PC-9 (cell line): Measurements from ENCODE around the gene DIP2C. TPM values are rescaled to one million over a fixed set of nuclear protein-coding genes. Genes with fewer than 3 reads are reported as not detected.

Experiments used
- BruUV-seq: library from RNA; stranded (reverse); fragments of 400-500 nt; replicated peaks from 2 replicates; lab custom pipeline; 2021; lab: Mats Ljungman, UMichigan
- CTCF ChIA-PET: fragments of 300-600 bp; sonication (Branson Sonifier 250); formaldehyde crosslinking; loops from one replicate; lab custom pipeline; 2022; ENCODE audit warnings: antibody characterized with exemption; lab: Charles Lee
- POLR2A ChIA-PET: fragments of 300-600 bp; sonication (Branson Sonifier 250); formaldehyde crosslinking; loops from one replicate; lab custom pipeline; 2022; ENCODE audit warnings: antibody characterized with exemption; ENCODE audit not compliant: unreplicated experiment; lab: Charles Lee
- DNase-seq, 2 experiments: peaks; one replicate each; pipeline versions ENCODE4 v3.0.0 to v3.0.0-alpha.2; 2015 to 2022; ENCODE audit warnings: mixed read lengths in 1 of 2
- H2AFZ ChIP-seq: fragments of 200-600 bp; sonication (generic); 2 replicates; pipeline ENCODE4 v1.8.1; 2017; ENCODE audit warnings: antibody characterized with exemption
- H3F3A ChIP-seq: fragments of 200-600 bp; sonication (generic); 2 replicates; pipeline ENCODE4 v1.8.1; 2017; ENCODE audit warnings: antibody characterized with exemption, mild to moderate bottlenecking, low read depth; ENCODE audit not compliant: insufficient read depth
- H3K27ac ChIP-seq: fragments of 200-600 bp; sonication (generic); 2 replicates; pipeline ENCODE4 v1.6.1; 2016; ENCODE audit warnings: mixed run types
- H3K27me3 ChIP-seq: fragments of 200-600 bp; sonication (generic); 2 replicates; pipeline ENCODE4 v1.6.1; 2016; ENCODE audit warnings: low read depth, mixed run types; ENCODE audit not compliant: insufficient read depth
- H3K36me3 ChIP-seq: fragments of 200-600 bp; sonication (generic); 2 replicates; pipeline ENCODE4 v1.6.1; 2016; ENCODE audit warnings: low read depth, mixed run types
- H3K4me1 ChIP-seq: fragments of 200-600 bp; sonication (generic); replicated peaks from 2 replicates; pipeline ENCODE4 v1.6.1; 2016; ENCODE audit warnings: mixed run types; ENCODE audit not compliant: insufficient read depth
- H3K4me2 ChIP-seq: fragments of 200-600 bp; sonication (generic); 2 replicates; pipeline ENCODE4 v1.6.1; 2017; ENCODE audit warnings: mixed run types
- H3K4me3 ChIP-seq: fragments of 200-600 bp; sonication (generic); 2 replicates; pipeline ENCODE4 v1.6.1; 2016; ENCODE audit warnings: mixed run types
- H3K79me2 ChIP-seq: fragments of 200-600 bp; sonication (generic); 2 replicates; pipeline ENCODE4 v1.6.1; 2017; ENCODE audit warnings: low read depth, mixed run types
- H3K9me2 ChIP-seq: fragments of 200-600 bp; sonication (generic); 2 replicates; pipeline ENCODE4 v1.8.1; 2017; ENCODE audit warnings: mild to moderate bottlenecking; ENCODE audit not compliant: insufficient read depth
- H3K9me3 ChIP-seq: fragments of 200-600 bp; sonication (generic); 2 replicates; pipeline ENCODE4 v1.8.1; 2016; ENCODE audit warnings: low read depth; ENCODE audit not compliant: insufficient read depth
- H4K20me1 ChIP-seq: fragments of 200-600 bp; sonication (generic); 2 replicates; pipeline ENCODE4 v1.8.1; 2017; ENCODE audit not compliant: insufficient read depth
- CTCF ChIP-seq: fragments of 200-600 bp; sonication (generic); conservative IDR thresholded peaks from 2 replicates; pipeline ENCODE4 v1.6.1; 2017; ENCODE audit warnings: mixed run types, antibody characterized with exemption, mild to moderate bottlenecking, moderate library complexity
- EZH2 ChIP-seq: fragments of 200-600 bp; sonication (generic); IDR thresholded peaks from 2 replicates; pipeline ENCODE4 v1.8.0; 2017; ENCODE audit warnings: antibody characterized with exemption, low read depth
- intact Hi-C: fragments of 100-400 bp; cut with micrococcal nuclease; formaldehyde crosslinking; loops from one replicate; pipeline ENCODE4 v1.10.0; 2022; ENCODE audit not compliant: unreplicated experiment
- total RNA-seq: library from RNA; stranded (reverse); gene quantifications from 2 replicates; pipeline ENCODE4 v1.2.3, GENCODE V29; 2021

Gene DIP2C
- total RNA-seq, 1 experiment from 2014 or later, result 0.83 TPM

GRCh38 chr10:560314-560992 is 129.0 kb downstream of the DIP2C start:
- Histone ChIP-seq H3K27me3 (peaks cover 50% of the 10 kb centered on the region), H3K36me3 (no peaks in the 10 kb centered on the region), H3K79me2 (no peaks in the 10 kb centered on the region), H2AFZ (no peak overlapping the region), H3K9me2 (no peaks in the 10 kb centered on the region), H3K9me3 (no peaks in the 10 kb centered on the region), H3K4me1 (no peaks in the 10 kb centered on the region), H4K20me1 (no peaks in the 10 kb centered on the region), H3K4me2 (no peak overlapping the region), H3K4me3 (no peak overlapping the region), H3K27ac (no peak overlapping the region), H3F3A (no peaks in the 10 kb centered on the region)
- POLR2A ChIA-PET, result no interaction called here
- intact Hi-C loops, result no loop called here
- TF ChIP-seq CTCF, result no peak
- no peak for TF ChIP-seq EZH2
- CTCF ChIA-PET, result no interaction called here
- no peak for DNase-seq
- BruUV-seq, result no TSS peak

- CTCF ChIA-PET, result no interaction called here
- intact Hi-C loops, result no loop called here
- Histone ChIP-seq H3K4me3 (no peak overlapping the region), H2AFZ (no peak overlapping the region), H4K20me1 (no peaks in the 10 kb centered on the region), H3K4me2 (no peak overlapping the region), H3K27me3 (peaks cover 42% of the 10 kb centered on the region), H3K9me2 (no peaks in the 10 kb centered on the region), H3K27ac (no peak overlapping the region), H3F3A (no peaks in the 10 kb centered on the region), H3K36me3 (no peaks in the 10 kb centered on the region), H3K9me3 (no peaks in the 10 kb centered on the region), H3K4me1 (no peaks in the 10 kb centered on the region), H3K79me2 (no peaks in the 10 kb centered on the region)
- BruUV-seq, result no TSS peak
- TF ChIP-seq CTCF (no peak), EZH2 (no peak)
- no peak for DNase-seq
- POLR2A ChIA-PET, result no interaction called here
These were observed 129.8 kb downstream of the DIP2C start for GRCh38 chr10:559767-560047.

- TF ChIP-seq CTCF (no peak), EZH2 (no peak)
- Histone ChIP-seq H3K27ac (no peak overlapping the region), H3K4me1 (no peaks in the 10 kb centered on the region), H3K4me2 (no peak overlapping the region), H3K9me2 (no peaks in the 10 kb centered on the region), H3F3A (no peaks in the 10 kb centered on the region), H4K20me1 (no peaks in the 10 kb centered on the region), H2AFZ (no peak overlapping the region), H3K9me3 (no peaks in the 10 kb centered on the region), H3K36me3 (no peaks in the 10 kb centered on the region), H3K79me2 (no peaks in the 10 kb centered on the region), H3K27me3 (peaks cover 41% of the 10 kb centered on the region), H3K4me3 (no peak overlapping the region)
- no peak for DNase-seq
- POLR2A ChIA-PET, result no interaction called here
- intact Hi-C loops, result no loop called here
- CTCF ChIA-PET, result no interaction called here
- BruUV-seq, result no TSS peak
These were observed 130.3 kb downstream of the DIP2C start for GRCh38 chr10:558891-559766.
